GM12892 (cell line): ENCODE data around the gene TRAF3.
A peak's percentile ranks its signal among the peaks of the same experiment; 100 is the strongest.

Source experiments
- DNase-seq: peaks from one replicate; pipeline ENCODE4 v3.0.0; 2011; ENCODE audit not compliant: insufficient read length
- FAIRE-seq: peaks from 2 replicates; lab custom pipeline; 2011; peaks lifted over from hg19 to GRCh38; lab: Jason Lieb, UNC
- POLR2A ChIP-seq: IDR thresholded peaks from 2 replicates; pipeline ENCODE4 v1.6.1; 2011; ENCODE audit warnings: low read depth, low read length, control low read depth
- POLR2AphosphoS5 ChIP-seq: IDR thresholded peaks from 2 replicates; pipeline ENCODE4 v1.6.1; 2011; ENCODE audit warnings: low read depth, low read length, control low read depth
- TAF1 ChIP-seq: IDR thresholded peaks from 2 replicates; pipeline ENCODE4 v1.6.1; 2011; ENCODE audit warnings: low read depth, mild to moderate bottlenecking, control low read depth, low read length, borderline replicate concordance

Gene TRAF3

DNA sequence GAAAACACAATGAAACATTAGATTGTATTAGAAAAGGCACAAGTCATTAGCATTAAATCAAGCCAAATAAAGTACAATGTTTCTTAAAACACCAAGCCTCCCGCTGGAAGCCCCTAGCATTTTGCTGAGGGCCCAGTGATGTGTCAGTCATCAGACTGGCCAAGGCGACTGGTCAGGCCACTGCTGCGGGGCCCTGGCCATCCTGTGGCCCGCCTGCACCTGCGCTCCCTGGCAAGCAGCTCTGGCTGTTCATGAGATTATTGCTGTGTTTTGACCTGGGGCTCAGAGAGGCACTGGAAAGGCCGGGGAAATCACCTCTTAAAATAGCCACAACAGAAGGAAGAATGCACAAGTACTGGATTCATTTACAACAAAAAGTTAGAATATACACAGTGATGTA lies 121.0 kb downstream of the TRAF3 start:
- no peak for DNase-seq
- no peak for TF ChIP-seq POLR2AphosphoS5
- no peak for TF ChIP-seq POLR2A
- no peak for TF ChIP-seq TAF1

DNA sequence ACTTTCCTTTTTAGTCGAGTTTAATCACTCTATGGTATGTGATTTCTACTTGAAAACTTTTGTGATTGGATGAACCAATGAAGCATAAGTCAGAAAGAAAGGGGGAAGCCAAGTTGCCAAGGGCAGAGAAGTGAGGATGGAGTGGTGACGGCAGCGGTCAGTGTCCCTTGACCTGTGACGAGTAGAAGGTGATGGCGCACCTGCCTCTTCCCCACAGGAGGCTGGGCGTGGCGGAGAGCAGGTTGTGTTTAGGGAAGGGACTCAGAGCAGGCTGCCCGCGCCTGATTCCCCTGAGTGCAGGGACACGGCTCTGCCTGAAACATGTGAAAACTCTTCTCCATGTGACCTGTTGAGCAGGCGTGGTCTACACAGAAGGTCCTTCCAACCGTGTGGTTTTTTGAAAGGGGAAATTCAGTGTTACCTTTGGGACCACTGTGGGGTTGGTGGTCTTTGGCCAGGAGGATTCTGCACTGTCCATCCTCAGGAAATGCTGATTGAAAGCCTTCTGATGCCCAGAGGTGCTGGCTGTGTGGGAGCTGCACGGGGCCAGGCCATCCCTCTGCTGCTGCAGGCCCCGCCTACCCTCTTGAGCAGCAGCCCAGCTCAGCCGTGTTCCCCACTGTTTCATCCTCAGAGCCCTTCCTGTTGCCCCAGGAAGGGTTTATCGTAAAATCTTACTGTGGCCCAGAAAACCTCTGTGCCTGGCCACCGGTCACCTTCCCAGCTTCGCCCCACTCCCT lies 121.7 kb downstream of the TRAF3 start:
- TF ChIP-seq TAF1: no peak
- TF ChIP-seq POLR2A: no peak
- peak; percentile 65 for TF ChIP-seq POLR2AphosphoS5
- FAIRE-seq (peak; percentile 68), DNase-seq (no peak)

More for the DNA sequence above, 121.0 kb downstream of the TRAF3 start:
- FAIRE-seq: no peak

DNA sequence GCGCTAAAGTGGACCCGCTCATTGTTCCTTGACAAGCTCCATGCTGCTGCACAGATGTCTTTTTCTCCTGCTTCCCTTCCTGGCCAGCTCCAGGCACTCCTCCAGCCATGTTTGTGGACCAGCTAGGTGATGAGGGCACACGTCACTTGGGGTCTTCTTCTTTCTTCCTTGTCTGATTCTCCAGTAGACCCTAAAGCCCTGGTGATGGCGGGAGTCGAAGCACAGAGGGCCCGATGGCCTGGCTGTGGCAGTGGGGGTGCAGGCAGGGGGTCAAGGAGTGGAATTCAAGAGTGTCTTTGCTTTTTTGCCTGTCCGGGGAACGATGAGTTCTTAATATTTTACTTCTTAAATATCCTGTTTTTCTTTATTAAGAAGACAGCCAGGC lies 122.3 kb downstream of the TRAF3 start:
- TF ChIP-seq TAF1 (no peak), POLR2AphosphoS5 (no peak), POLR2A (no peak)
- DNase-seq (no peak), FAIRE-seq (no peak)

- FAIRE-seq (no peak), DNase-seq (no peak)
- TF ChIP-seq POLR2AphosphoS5 (no peak; the same call in none of the 2 replicates), POLR2A (no peak), TAF1 (no peak)
These were observed 123.7 kb downstream of the TRAF3 start for GRCh38 chr14:102900631-102901571.

- TF ChIP-seq TAF1 (peak; percentile 61; the same call in 1 of the 2 replicates), POLR2A (peak; percentile 71), POLR2AphosphoS5 (peak; percentile 63; the same call in 1 of the 2 replicates)
- peak; percentile 98 for FAIRE-seq
These were observed 124.4 kb downstream of the TRAF3 start for GRCh38 chr14:102901633-102902032.

GRCh38 chr14:102902086-102902485 lies 124.8 kb downstream of the TRAF3 start:
- TF ChIP-seq TAF1 (no peak), POLR2AphosphoS5 (peak; percentile 42)
- no peak for DNase-seq
- FAIRE-seq: no peak

More at GRCh38 chr14:102901633-102902032, 124.4 kb downstream of the TRAF3 start:
- DNase-seq: peak; percentile 91

- DNase-seq: no peak
- FAIRE-seq: no peak
- TF ChIP-seq POLR2AphosphoS5 (no peak), TAF1 (no peak), POLR2A (no peak)
These were observed 125.4 kb downstream of the TRAF3 start for GRCh38 chr14:102902523-102903247.

DNA sequence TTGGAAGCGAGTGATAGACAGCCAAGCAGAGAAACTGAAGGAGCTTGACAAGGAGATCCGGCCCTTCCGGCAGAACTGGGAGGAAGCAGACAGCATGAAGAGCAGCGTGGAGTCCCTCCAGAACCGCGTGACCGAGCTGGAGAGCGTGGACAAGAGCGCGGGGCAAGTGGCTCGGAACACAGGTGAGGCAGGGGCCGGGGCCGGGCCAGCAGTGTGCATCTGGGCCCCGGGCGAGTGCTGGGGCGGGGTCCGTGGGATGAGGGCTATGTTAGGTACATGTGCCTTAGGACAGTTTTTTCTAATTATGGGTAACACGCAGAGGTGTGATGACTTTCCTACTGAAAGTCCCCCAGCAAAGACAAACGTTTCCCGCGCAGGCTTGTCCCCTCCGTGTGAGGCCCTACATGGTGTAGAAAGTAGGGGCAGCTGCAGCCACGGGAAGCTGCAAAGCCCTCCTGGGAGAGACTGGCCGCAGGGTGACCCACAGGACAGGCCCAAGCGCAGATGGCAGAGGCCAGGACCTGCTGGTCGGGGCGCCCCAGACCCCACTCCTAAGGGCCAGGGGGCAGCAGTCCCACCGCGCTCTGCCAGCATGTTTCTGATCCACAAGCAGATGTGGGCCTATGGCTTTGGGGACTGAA lies 126.1 kb downstream of the TRAF3 start:
- no peak for FAIRE-seq
- DNase-seq: no peak
- TF ChIP-seq POLR2A (no peak), TAF1 (no peak), POLR2AphosphoS5 (no peak)

DNA sequence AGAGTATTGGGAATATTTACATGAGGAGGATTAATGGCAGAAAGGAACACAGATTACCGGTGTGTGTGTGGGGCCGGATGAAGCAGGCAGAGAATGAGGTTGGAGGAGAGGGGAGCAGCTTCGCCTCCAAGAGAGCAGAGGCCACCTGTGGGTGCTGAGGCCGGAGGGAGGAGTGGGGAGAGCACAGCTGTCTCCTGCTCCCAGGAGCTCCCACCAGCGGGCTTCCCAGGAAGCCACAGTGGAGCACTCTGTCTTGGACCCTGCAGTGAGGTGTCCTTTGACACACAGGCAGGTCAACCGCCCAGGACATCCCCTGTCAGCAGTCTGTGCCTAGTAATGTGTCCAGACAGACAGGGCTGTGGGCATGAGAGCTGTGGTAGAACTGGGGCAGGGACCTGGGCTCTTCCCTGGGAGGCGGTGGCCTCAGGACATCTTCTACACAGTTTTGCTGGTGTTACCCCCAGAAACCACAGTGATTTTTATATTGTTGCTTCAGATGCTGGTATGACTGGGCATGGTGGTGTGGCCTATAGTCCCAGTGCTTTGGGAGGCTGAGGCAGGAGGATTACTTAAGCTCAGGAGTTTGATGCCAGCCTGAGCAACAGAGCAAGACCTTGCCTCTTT lies 126.8 kb downstream of the TRAF3 start:
- DNase-seq (no peak), FAIRE-seq (no peak)
- TF ChIP-seq TAF1 (no peak), POLR2A (no peak), POLR2AphosphoS5 (no peak)
